Forelimb muscle (tissue), 1 donor: Measurements from ENCODE around the gene IGF1R. TPM values are rescaled to one million over a fixed set of nuclear protein-coding genes. Genes with fewer than 3 reads are reported as not detected.

Source experiments
- DNase-seq: peaks from one replicate; pipeline ENCODE4 v3.0.0-alpha.2; 2013; ENCODE audit warnings: low read depth
- polyA plus RNA-seq: library from polyadenylated mRNA; unstranded; fragments of 120-200 nt; gene quantifications from one replicate; pipeline ENCODE4 v1.2.1, GENCODE V29; 2013; ENCODE audit not compliant: insufficient read length

Gene IGF1R
- polyA plus RNA-seq, 1 donor: 14.9 TPM

DNA sequence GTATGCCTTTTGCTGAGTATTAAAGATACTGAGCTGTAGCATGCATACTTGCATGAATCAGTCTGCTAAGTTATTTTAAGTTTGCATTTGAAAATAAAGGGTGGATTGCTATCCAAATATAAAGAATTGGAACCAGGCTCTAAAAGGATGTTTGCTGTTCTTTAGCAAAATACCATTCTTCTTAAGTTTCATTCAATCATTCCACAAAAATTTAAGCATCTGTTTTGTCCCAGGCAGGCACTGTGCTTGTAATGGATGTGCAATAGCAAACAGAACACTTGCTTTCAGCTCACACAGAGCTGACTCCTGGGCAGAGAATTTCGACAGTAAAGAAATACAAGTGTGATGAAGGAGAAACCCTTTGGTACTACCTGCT is 208.2 kb downstream of the IGF1R start:
- DNase-seq: no peak

DNA sequence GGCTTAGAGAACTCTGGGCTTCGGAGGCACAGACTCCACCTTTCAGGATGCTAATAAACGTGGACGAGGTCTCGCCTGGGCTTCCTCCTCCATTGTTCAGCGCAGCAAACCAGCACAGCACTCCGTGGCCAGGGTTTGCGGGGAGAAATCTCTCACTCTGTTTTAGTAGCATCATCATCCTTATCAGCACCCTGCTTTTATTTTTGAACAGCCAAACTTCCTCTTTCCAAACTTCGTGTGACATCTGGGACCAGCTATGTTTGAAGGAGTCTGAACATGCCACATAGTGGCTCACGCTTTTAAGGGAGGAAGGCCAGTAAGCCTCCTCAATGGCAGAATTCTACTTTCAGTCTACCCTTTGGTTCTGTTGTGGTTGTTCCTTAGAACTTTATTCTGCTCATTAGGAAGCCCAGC is 210.3 kb downstream of the IGF1R start:
- DNase-seq: no peak

DNA sequence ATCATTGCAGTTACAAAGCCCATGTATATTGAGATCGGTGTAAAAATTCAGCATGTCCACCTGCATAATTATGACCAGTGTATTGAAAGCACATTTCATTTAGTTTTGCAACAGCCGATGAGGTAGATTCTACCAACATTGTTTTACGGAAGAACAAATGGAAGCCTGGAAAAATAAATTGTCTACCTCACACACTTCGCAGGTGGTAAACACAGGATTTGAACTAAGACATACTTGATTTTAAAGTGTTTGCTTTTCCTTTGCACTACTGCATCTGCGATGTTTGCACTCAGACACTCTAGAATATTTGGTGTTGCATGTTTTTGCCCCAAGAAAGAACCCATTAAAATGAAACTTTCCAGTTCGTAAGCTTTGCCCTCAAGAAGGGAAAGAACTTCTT is 210.8 kb downstream of the IGF1R start:
- DNase-seq: no peak

DNA sequence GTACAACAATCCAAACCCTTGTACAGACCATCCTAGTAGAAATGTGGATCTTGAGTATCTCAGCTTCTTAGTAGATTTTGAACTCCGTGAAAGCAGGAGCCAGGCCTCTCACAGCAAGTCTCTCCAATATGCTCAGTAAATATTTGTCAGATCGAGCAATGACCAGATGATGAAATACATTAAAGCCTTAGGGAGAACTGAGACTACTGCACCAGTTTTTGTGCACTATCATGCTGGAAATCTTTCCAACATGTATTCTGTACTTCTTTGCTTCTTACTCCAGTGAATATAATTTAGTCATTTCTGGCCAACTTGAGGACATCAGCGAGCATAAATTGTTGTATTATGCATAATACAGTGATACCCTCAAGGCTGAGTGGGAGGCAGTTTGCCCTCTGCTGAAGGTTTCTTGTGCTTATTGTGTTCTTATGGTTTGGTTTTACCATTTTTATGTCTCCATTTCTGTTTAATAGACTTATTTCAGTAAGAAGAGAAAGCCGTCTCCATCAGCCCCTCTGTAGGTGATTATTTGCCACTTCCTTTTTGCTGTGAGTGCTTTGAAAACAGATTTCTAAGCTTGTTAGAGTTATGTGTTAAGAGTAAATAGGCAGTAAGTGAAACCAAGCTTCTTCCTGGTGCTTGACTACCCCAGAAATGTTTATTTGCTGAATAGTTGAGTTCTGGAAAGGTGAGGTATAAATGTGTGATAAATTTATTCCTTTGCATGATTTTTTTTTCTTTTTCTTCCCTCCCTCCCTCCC is 212.1 kb downstream of the IGF1R start:
- DNase-seq: no peak

DNA sequence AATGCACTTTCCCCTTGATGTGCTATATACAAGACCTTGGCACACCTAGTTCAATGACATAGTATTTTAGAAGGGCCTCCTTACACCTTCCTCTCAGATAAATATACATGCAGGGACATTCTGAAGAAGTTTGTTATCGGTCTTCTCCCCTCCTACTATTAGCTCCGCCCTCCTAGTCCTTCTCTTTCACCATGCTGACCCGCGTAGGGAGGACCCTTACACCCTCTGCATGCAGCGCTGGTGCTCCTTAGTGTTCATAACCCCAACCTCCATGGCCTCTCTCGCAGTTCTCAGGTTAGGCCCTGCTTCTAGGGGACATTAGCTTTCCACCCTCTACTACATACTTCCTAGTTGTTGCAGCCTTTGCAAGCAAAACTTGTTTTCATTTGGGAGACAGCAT is 212.8 kb downstream of the IGF1R start:
- no peak for DNase-seq

DNA sequence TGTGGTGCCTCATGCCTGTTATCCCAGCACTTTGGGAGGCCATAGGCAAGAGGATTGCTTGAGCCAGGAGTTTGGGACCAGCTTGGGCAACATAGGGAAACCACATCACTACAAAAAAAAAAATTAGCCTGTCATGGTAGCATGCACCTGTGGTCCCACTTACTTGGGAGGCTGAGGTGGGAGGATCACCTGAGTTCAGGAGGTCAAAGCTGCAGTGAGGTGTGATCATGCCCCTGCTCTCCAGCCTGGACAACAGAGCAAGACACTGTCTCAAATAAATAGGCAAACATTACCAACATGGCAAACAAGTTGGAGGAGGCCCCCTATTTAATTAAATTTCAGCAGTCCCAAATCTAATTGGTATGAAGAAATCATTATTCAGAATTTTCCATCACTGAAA is 215.6 kb downstream of the IGF1R start:
- no peak for DNase-seq

DNA sequence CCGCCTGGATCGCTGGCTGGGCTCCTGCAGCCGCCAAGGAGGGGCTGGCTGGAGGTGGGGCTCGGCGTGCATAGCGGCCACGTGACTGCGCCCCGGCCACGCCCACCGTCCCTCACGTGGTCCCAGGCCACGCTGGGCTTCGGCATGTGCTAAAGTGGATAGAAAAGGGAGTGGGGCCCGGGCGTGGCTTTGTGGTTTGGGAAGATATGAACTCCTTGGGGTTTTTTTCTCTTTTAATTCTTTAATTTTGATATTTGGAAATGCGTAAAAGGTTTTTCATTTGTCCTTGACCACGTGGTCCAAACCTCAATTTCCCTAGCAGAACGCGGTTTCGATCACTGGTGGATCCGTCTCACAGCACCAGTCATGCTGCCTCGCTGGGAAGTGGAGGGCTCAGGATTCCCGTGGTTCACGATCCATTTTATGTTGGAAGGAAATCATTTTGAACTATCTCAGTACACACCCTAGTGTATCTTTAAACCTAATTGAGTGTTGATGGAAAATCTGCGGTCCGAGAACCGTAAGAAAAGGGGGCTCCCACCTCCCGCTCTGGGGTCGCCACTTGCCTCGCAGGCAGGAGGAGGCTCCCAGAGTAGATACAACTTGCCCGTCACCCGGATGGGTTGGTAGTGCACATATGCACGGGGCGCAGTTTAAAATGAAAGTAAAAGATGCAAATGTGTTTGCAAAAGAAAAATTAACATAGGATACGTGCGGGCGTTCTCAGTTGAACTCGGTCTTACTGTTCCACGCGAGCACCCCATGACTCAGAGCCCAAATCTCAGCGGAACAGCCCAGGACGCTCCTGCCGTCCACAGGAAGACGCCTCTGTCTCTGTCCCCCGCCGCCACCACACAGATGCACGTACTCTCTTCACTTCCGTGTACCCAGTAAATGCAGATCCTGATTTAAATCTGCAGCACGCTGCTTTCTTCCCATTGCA is 217.3 kb downstream of the IGF1R start:
- DNase-seq: no peak

DNA sequence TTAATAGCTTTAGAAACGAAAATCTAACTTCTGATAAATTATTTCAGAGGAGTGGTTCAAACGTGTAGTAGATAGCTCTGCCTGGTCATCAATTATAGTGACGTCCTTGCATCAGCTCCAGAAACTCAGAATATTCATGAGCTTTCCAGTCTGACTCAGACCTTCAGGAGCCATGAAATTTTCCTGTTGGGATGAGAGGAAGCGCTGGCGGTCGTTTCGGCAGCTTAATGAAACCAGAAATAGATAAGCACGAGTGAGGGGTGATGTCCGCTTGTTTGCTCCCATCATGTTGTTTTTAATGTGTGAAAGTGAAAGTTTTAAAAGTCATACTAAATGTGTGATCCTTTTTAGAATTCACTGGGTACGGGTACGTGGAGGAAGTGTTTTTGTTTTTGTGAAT is 218.2 kb downstream of the IGF1R start:
- no peak for DNase-seq

DNA sequence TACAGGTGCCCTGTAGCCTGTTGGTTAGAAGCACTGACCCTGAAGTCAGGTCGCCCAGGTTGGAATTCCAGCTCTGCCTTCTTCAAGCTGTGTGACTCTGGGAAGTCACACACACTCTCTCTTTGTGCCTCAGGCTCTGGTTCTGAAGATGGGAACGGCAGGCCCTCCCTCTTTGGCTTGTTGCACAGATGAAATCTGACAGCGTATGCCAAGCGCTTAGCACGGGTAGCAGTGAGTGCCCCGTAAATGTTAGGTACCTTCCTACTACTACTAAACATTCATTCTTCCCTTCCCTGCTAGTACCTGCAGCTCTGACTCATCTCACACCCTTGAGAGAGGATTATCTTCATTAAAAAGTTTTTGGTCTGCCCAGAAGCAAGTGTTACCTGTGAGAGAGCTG is 220.2 kb downstream of the IGF1R start:
- DNase-seq: no peak

DNA sequence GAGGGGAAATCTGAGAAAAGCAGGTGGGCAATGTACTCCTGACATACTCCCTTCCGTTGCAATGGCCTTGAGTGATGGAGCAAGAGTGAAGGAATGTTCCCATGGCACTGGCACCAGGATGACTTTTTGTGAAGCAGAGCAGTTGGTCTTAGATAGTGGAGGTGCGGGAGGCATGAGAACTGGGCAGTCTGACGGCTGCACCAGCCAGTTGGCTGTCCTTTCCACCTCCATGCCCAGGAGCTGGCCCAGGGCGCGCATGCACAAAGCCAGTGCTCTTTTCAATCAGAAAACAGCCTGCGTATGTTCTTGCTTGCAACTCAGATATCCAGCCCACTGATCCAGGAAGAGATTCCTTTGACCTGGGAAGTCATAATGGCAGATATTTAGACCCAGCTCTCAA is 222.4 kb downstream of the IGF1R start:
- DNase-seq: no peak

DNA sequence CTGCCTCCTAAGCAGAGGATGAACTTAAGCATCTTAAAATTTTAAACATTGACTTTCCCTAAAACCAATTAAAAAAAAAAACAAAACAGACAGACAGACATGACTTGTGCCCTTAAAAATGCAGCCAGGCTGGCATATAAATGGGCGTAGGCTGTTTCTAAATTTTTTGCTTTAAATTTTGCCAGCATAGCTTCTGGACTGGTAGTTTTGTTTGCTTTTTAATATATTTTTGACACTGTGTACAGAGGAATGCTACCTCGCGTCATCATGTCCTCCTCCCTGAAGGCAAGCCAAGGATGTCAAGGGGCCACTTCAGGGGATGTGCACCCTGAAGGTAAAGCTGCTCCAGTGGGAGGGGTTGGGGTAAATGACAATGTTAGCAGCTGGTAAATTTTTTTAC is 224.4 kb downstream of the IGF1R start:
- no peak for DNase-seq

DNA sequence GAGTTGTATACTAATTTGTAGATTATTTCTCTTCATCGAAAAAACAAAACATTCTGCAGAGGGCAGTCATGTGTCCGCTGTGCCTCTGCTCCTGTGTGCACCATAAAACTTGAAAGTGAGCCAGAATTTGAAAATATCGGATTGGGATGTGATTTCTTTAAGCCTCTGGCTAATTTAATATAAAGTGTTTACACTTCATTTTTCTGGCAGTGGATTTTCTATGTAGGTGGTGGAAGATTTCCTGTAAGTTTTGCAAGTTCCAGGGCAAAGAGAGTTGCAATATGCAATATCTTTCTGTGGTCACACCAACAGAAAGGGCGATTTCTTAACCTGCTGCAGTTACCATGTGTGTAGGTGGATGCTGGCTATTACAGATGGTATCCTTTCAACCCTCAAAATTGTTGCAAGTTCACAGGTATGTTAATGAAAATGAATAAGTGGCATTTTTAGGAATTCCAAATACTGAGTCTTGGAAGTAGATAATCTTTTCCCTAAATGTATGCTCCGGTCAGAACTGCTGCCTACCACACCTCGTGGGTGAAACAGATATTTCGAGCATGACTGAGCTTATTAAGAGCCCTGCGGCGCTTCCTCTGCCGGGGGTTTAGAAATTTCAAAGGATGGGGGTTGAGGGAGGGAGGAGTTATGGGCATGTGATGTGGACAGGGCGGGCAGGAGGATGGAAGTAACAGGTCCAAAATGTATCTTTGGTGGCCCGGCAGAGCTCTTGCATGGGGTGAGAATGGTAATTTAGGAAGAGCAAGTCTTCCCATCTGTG is 225.3 kb downstream of the IGF1R start:
- DNase-seq: no peak

DNA sequence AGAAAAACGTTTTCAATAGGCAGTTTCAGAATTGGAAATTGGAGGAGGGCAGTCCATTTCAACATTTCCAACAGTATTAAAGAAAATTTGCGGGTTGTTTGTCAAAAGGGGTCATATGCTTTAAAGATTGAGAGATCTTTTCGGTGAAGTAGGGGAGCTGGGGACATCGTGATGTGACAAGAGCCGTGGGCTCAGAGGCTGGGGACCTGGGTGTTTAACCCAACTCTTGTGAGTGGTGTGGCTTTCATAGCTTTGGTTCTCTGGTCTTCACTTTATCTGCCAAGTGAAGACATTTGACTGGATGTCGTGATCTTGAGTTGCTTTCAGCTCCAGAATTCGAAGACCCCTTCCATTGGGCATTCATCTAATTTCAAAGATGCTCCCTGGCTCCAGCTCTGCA is 226.0 kb downstream of the IGF1R start:
- DNase-seq: no peak

DNA sequence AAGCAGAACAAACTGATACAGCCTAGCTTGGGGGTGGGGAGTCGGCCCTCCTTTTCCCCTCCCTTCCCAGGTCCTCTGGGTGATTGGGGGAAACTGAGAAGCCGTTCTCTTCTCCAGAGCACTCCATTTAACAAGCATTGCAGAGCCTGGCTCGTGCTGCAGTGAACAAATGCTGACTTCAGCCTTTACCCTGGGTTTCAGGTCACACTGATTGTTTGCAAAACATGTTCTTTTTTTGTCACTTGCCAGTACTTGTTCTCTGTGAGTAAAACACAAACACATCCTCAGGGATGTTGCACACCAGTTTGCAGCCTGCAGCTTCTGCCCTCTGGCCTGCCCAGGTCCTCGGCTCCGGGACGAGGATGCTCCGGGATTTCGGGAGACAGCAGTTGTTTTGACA is 226.4 kb downstream of the IGF1R start:
- no peak for DNase-seq

DNA sequence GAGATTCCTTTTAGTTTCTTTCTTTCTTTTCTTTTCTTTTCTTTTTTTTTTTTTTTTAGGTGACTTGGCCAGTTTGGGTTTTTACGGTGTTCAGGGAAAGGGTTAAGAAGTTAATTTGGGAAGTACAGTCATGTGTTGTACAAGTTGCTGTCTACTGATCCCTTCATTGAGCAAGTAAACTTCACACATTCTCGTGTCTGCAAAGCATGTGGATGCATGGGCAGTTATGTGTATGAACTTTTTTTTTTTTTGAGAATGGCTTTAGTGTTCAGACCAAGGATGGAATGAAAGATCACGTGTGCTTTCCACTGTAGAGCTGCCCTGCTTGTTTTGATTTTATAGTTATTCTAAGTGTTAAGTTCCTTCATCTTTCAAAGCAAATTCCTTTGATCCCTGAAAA is 227.0 kb downstream of the IGF1R start:
- no peak for DNase-seq

DNA sequence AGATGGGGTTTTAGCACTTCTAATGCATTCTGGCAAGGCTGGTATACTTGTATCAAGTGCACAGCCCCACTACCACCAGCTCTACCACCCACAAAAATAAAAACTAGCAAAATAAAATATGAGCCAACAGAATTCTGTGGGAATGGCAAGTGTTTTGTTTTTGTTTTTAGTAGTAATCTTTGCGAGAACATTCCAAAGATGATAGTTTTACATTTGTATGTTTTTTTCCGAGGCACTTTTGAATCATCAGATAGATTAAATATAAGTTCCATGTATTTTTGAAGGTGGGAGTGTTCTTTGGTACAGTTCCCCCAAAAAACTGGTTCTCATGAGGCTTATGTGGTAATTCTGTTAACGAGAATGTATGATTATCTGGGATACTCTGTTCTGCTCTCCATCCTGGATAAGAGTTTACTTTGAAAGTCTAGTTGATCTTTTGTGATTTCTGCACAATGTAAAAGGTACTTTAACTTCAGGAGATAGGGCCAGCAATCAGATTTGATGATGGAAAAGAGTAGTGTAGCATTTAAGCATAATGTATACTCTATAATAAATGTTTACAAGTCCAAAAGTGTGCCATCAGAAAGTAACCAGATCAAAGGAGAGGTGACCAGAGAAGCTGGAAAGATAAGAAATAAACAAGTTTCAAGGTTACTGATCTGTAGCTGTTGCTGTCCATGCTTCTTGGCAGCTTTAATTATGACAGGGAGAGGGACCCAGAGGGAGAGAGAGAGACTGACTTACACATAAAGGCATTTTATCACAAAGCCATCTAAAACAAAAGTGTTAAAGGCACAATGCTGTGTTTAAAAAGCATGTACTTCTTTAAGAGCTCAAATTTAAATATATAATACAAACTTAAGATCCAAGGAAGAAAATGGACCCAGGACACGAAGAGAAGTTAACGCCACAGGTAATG is 228.4 kb downstream of the IGF1R start:
- no peak for DNase-seq

DNA sequence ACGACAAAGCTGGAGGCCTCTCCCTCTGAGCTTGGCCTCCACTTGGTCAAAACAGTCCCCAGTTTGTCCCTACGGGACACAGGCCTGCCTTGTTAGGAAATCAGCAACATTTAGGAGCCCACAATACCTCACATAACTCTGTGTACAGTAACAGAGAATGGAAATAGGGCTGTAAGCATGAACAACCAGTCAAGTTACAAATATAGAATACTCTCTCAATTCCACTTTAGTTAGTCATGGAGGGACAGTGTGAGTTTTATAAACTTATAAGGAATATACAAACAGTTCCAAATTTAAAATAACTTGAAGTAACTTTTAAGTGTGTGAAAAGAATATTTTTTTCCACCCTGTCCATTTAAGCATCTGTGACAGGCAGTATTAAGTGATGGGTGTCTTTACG is 229.8 kb downstream of the IGF1R start:
- no peak for DNase-seq

DNA sequence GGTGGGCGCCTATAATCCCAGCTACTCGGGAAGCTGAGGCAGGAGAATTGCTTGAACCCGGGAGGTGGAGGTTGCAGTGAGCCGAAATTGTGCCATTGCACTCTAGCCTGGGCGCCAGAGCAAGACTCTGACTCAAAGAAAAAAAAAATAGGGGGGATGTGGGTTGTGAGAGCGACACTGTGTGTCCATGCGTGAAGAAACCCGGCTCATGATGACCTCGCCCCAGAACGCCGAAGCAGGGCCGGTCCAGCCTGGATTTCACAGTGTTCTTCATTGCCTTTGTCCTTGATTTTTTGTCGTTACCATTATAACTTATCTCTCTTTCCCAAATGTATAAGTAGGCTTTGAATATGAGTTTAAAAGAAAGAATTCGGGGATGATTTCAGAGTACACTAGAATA is 230.5 kb downstream of the IGF1R start:
- no peak for DNase-seq

DNA sequence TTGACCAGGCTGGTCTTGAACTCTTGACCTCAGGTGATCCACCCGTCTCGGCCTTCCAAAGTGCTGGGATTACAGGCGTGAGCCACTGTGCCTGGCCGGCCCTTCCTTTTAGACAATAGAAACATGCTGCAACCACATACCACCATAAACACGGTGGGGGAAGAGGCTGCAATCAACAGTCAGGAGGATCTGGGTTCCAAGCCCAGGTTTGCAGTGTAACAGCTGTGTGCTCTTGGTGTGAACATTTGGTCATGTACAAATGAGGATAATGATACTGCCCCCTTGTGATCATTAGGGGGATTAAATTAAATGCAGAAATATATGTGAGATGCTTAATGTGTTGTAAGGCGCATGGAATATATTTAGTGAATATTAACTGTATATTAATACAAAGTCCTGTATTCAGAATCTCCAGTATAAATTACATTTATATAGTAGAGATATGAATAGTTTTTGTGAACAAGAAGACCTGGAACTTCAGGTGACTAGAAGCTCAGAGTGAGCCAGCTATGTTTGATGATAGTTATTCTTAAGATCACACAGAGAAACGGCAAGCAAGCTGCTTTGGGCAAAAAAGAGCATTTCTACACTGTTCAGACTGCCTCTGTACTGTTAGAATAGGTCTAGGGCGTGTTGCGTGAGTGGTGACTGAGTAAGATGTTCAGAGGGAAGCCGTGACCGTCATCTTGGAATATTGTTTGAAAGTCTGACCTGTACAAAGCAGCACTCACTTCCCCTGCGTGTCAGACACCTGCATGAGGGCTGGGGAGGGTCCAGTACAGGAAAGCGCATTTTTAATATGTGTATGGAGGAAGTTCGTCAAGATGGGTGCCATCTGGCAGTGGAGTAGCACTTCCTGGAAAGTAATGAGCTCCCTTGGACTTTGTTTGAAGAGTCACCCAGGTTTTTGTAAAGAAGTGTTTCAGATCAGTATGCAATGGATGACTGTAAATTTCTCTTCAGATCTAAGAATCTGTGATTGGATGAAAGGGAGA is 233.5 kb downstream of the IGF1R start:
- DNase-seq: peak; percentile 49

DNA sequence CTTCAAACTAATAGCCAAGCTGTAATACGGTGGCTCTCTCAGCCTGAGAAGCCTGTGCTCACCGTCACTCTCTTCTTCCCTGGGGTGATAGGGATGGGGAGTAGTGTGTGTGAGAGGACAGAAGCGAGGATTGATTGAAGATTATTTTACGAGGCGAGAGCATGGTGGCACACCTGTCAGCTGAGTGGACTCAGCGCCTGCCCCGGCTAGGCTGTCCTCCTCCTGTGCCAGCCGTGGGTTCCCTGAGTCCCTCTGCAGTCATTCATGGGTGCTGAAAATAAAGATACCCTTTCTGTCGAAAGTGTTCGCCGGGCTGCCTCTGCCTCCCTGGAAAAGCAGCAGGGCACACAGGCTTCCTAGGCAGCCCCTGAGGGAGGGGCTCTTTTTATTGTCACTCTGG is 235.1 kb downstream of the IGF1R start:
- no peak for DNase-seq
